GM10248 (cell line): ENCODE data around the gene TSC22D2.

Experiments
- CTCF ChIA-PET: fragments of 300-600 bp; sonication (Branson Sonifier 250); formaldehyde crosslinking; extraction: SDS; loops from one replicate; lab custom pipeline; 2021; ENCODE audit warnings: antibody characterized with exemption; lab: Yijun Ruan, JAX
- POLR2A ChIA-PET: fragments of 350-650 bp; sonication (Branson Sonifier 250); formaldehyde crosslinking; extraction: SDS; loops from one replicate; lab custom pipeline; 2020; ENCODE audit warnings: antibody characterized with exemption; lab: Yijun Ruan, JAX
- DNase-seq: peaks from one replicate; pipeline ENCODE4 v3.0.0; 2012; ENCODE audit errors: extremely low spot score
- CTCF ChIP-seq: IDR thresholded peaks from 2 replicates; pipeline ENCODE4 v1.5.1; 2012; ENCODE audit warnings: mild to moderate bottlenecking, low read depth; ENCODE audit errors: extremely low read depth, missing control alignments, control extremely low read depth

TSC22D2 gene

GRCh38 chr3:150391161-150391560, 16.9 kb upstream of the TSC22D2 start:
- POLR2A ChIA-PET = interaction anchor here (1.3 kb wide), 1 partner anchor 18 kb away, joined by 6 read pairs; the partner anchor contains the start of gene TSC22D2
- TF ChIP-seq CTCF = no peak
- no peak for DNase-seq
- CTCF ChIA-PET = interaction anchor here (1.3 to 2.3 kb wide), 2 partner anchors 9 to 13 kb away, joined by 3 to 6 read pairs; no protein-coding TSS in a partner anchor

GRCh38 chr3:150393745-150394144, 14.4 kb upstream of the TSC22D2 start:
- no peak for TF ChIP-seq CTCF
- ChIA-PET POLR2A (no interaction called here), CTCF (interaction anchor here (0.7 to 1.4 kb wide), 2 partner anchors 10 to 15 kb away, joined by 3 to 7 read pairs; partner anchors contain the start of gene TSC22D2)
- DNase-seq = no peak

GRCh38 chr3:150394606-150395005, 13.5 kb upstream of the TSC22D2 start:
- DNase-seq = no peak
- CTCF ChIA-PET = interaction anchor here (1.3 to 3.8 kb wide), 3 partner anchors 7 to 10 kb away, joined by 4 to 21 read pairs (median 6); no protein-coding TSS in a partner anchor
- TF ChIP-seq CTCF = no peak
- POLR2A ChIA-PET = interaction anchor here (1.1 kb wide), 1 partner anchor 15 kb away, joined by 3 read pairs; no protein-coding TSS in a partner anchor

GRCh38 chr3:150396491-150396890, 11.6 kb upstream of the TSC22D2 start:
- POLR2A ChIA-PET = no interaction called here
- CTCF ChIA-PET = interaction anchor here (1.0 to 3.8 kb wide), 7 partner anchors 10 to 49 kb away, joined by 3 to 21 read pairs (median 5); partner anchors contain the start of gene TSC22D2
- no peak for TF ChIP-seq CTCF

GRCh38 chr3:150396956-150397550, 11.0 kb upstream of the TSC22D2 start:
- no peak for TF ChIP-seq CTCF
- ChIA-PET CTCF (interaction anchor here (1.0 to 3.8 kb wide), 7 partner anchors 10 to 50 kb away, joined by 3 to 21 read pairs (median 5); partner anchors contain the start of gene TSC22D2), POLR2A (no interaction called here)
- no peak for DNase-seq

More at GRCh38 chr3:150396491-150396890, 11.6 kb upstream of the TSC22D2 start:
- no peak for DNase-seq

- ChIA-PET CTCF (interaction anchor here (0.9 kb wide), 1 partner anchor 267 kb away, joined by 3 read pairs; no protein-coding TSS in a partner anchor), POLR2A (no interaction called here)
- DNase-seq = no peak
- TF ChIP-seq CTCF = no peak
Measured at GRCh38 chr3:150399060-150399459, 9.0 kb upstream of the TSC22D2 start.
